Measurements from ENCODE around the gene NFASC.

The NFASC gene

GRCh38 chr1:205071028-205071409, 200.4 kb downstream of the NFASC start:
- Histone ChIP-seq H3K36me3 (ENCODE audit: control insufficient read depth in 2 of 2, insufficient read depth in 1 of 2, low read length in 2 of 2) (no peaks in the 10 kb centered on the region), H3K4me1 (ENCODE audit: control insufficient read depth, insufficient read depth, low read length) (no peaks in the 10 kb centered on the region), H3K27ac (ENCODE audit: extremely low read depth, low read depth, low read length) (no peak overlapping the region), H3K9me3 (ENCODE audit: control insufficient read depth, insufficient read depth, low read depth, low read length) (no peaks in the 10 kb centered on the region), H3K4me3 (ENCODE audit: low read depth, low read length) (no peak overlapping the region)
- ChIA-PET CTCF (interaction anchor here (1.0 to 7.9 kb wide), 3 partner anchors 9 to 187 kb away, joined by 5 to 60 read pairs (median 5); no protein-coding TSS in a partner anchor), POLR2A (no interaction called here)
- no peak for TF ChIP-seq ZSCAN5A (tag by site-specific recombination; IDR thresholded peaks at IDR 0.05)

DNA sequence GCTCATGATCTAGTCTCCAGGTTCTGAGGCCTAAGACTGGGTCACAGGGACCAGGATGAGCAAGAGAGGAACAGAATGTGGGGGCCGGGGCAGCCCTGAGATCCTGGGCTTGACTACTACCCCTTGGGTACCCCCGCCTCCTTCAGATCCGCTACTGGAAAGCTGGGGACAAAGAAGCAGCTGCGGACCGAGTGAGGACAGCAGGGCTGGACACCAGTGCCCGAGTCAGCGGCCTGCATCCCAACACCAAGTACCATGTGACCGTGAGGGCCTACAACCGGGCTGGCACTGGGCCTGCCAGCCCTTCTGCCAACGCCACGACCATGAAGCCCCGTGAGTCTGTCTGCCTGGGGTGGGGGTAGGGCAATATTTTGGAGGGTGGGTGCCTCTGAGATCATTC, 201.1 kb downstream of the NFASC start:
- H3K36me3 ChIP-seq (ENCODE audit: control insufficient read depth in 2 of 2, insufficient read depth in 1 of 2, low read length in 2 of 2) = no peaks in the 10 kb centered on the region
- TF ChIP-seq ZNF48 (tag by site-specific recombination; IDR thresholded peaks at IDR 0.05) (no peak), ZNF555 (tag by site-specific recombination; conservative IDR thresholded peaks at IDR 0.05) (no peak), ZNF335 (tag by site-specific recombination; conservative IDR thresholded peaks at IDR 0.05) (no peak), GLI4 (tag by site-specific recombination; IDR thresholded peaks at IDR 0.05) (no peak), ZBTB8A (tag by site-specific recombination; IDR thresholded peaks at IDR 0.05) (no peak)
- H3K4me3 ChIP-seq (ENCODE audit: low read depth, low read length) = no peak overlapping the region
- POLR2A ChIA-PET = no interaction called here
- no peaks in the 10 kb centered on the region for H3K9me3 ChIP-seq (ENCODE audit: control insufficient read depth, insufficient read depth, low read depth, low read length)
- H3K4me1 ChIP-seq (ENCODE audit: control insufficient read depth, insufficient read depth, low read length) = no peaks in the 10 kb centered on the region
- H3K27ac ChIP-seq (ENCODE audit: extremely low read depth, low read depth, low read length) = no peak overlapping the region
- CTCF ChIA-PET = interaction anchor here (0.7 to 7.9 kb wide), 5 partner anchors 10 to 187 kb away, joined by 3 to 60 read pairs (median 5); no protein-coding TSS in a partner anchor

- Histone ChIP-seq H3K36me3 (ENCODE audit: control insufficient read depth in 2 of 2, insufficient read depth in 1 of 2, low read length in 2 of 2) (no peaks in the 10 kb centered on the region), H3K4me3 (ENCODE audit: low read depth, low read length) (no peak overlapping the region), H3K9me3 (ENCODE audit: control insufficient read depth, insufficient read depth, low read depth, low read length) (no peaks in the 10 kb centered on the region), H3K27ac (ENCODE audit: extremely low read depth, low read depth, low read length) (no peak overlapping the region), H3K4me1 (ENCODE audit: control insufficient read depth, insufficient read depth, low read length) (no peaks in the 10 kb centered on the region)
- no peak for TF ChIP-seq ZNF660 (tag by site-specific recombination; IDR thresholded peaks at IDR 0.05)
- TF ChIP-seq ZNF280C (tag by site-specific recombination; IDR thresholded peaks at IDR 0.05) = no peak
- TF ChIP-seq ZBTB17 (tag by site-specific recombination; IDR thresholded peaks at IDR 0.05) = no peak
- TF ChIP-seq ZNF701 (tag by site-specific recombination; IDR thresholded peaks at IDR 0.05) = no peak
- no peak for TF ChIP-seq ZNF664 (tag by site-specific recombination; IDR thresholded peaks at IDR 0.05)
- TF ChIP-seq ZNF394 (tag by site-specific recombination; IDR thresholded peaks at IDR 0.05; ENCODE audit: borderline replicate concordance) = no peak
- no peak for TF ChIP-seq ZNF16 (tag by site-specific recombination; IDR thresholded peaks at IDR 0.05; ENCODE audit: low read depth)
- no peak for TF ChIP-seq ZNF175 (tag by site-specific recombination; IDR thresholded peaks at IDR 0.05)
- no peak for TF ChIP-seq HOXC10 (CRISPR knock-in tag; IDR thresholded peaks at IDR 0.05)
- TF ChIP-seq ZNF561 (tag by site-specific recombination; IDR thresholded peaks at IDR 0.05; ENCODE audit: borderline replicate concordance) = no peak
- TF ChIP-seq REPIN1 (tag by site-specific recombination; IDR thresholded peaks at IDR 0.05; ENCODE audit: low read depth) = no peak
- TF ChIP-seq ZNF658 (tag by site-specific recombination; IDR thresholded peaks at IDR 0.05) = no peak
- ChIA-PET POLR2A (no interaction called here), CTCF (interaction anchor here (0.7 to 7.9 kb wide), 3 partner anchors 10 to 183 kb away, joined by 3 to 60 read pairs (median 6); no protein-coding TSS in a partner anchor)
These were observed 201.6 kb downstream of the NFASC start for GRCh38 chr1:205072286-205072685.
